Neutrophil (primary cell): ENCODE measurements around the gene CST6.
A peak's percentile ranks its signal among the peaks of the same experiment; 100 is the strongest.

ENCODE experiments used
- H3K27ac ChIP-seq: fragments of 200-600 bp; sonication (generic); 2 replicates; pipeline ENCODE4 v1.5.1; 2016; ENCODE audit warnings: mild to moderate bottlenecking, moderate library complexity
- H3K27me3 ChIP-seq: fragments of 200-600 bp; sonication (generic); 2 replicates; pipeline ENCODE4 v1.6.0; 2016; ENCODE audit warnings: mild to moderate bottlenecking
- H3K36me3 ChIP-seq: fragments of 200-600 bp; sonication (generic); 2 replicates; pipeline ENCODE4 v1.5.1; 2017
- H3K4me1 ChIP-seq, 2 experiments: fragments of 200-600 bp in 1 of 2; sonication (generic) in 1 of 2; 1 replicate in 1 of 2; 2 replicates in 1 of 2; pipeline versions ENCODE4 v1.5.1 to v1.6.1; 2013 to 2016; ENCODE audit warnings: low read depth in 1 of 2, low read length in 1 of 2, mild to moderate bottlenecking in 1 of 2, moderate library complexity in 1 of 2; ENCODE audit not compliant: control insufficient read depth in 1 of 2, insufficient read depth in 1 of 2
- H3K4me3 ChIP-seq, 2 experiments: fragments of 200-600 bp in 1 of 2; sonication (generic) in 1 of 2; 1 replicate in 1 of 2; 2 replicates in 1 of 2; pipeline ENCODE4 v1.5.1; 2013 to 2016; ENCODE audit warnings: low read depth in 1 of 2, low read length in 1 of 2, mild to moderate bottlenecking in 1 of 2, moderate library complexity in 1 of 2
- H3K9me3 ChIP-seq: fragments of 200-600 bp; sonication (generic); 2 replicates; pipeline ENCODE4 v1.5.1; 2016
- TF ChIP-seq, protein P1 (sequence below): fragments of 200-600 bp; sonication (generic); IDR thresholded peaks from 2 replicates; pipeline ENCODE4 v1.5.1; 2016; ENCODE audit warnings: antibody characterized with exemption

Gene CST6

DNA sequence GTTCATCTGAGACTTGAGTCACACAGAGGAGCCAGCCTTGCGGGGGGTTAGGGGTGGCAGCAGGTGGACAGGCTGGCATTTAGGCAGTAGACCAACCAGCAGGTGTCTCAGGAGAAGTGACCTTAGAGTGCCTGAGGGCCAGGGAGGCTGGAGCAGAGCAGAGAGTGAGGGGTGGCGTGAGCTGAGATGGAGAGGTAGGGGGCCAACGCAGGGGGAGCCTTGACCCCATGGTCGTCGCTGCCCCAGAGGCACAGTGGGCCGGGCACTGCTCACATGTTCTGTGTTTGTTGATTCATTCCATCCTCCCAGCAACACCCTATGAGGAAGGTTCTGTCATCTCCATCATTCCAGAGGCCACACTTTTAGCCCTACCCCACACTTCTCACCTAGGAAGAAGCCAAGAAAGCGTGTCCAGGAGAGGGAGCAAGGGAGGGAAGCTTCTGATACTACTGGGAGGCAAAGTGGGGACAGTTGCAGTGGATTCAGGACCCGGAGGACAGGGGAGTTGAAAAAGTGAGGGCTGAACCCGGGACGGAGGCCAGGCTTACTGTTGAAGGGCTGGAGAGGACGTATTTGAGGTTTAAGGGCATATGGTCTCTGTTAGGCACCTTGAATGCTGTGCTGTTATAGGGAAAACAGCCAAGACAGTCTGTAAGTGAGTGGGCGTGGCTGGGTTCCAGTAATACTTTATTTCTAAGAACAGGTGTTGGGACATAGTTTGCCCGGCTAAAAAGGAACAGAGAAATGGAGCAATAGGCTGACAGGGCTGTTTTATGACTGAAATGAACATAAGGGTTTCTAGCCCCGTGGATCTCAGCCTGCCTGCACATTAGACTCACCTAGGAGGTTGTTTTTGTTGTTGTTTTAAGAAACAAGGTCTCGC lies 43.0 kb upstream of the CST6 start:
- Histone ChIP-seq H3K27me3 (no peaks in the 10 kb centered on the region), H3K36me3 (peaks cover 54% of the 10 kb centered on the region), H3K9me3 (no peaks in the 10 kb centered on the region), H3K4me1 (peaks cover 26 to 31% of the 10 kb centered on the region in 2 experiments), H3K27ac (peak overlapping the region; percentile 80), H3K4me3 (peak overlapping the region; percentile 28 to 47)
- TF ChIP-seq, protein P1, sequence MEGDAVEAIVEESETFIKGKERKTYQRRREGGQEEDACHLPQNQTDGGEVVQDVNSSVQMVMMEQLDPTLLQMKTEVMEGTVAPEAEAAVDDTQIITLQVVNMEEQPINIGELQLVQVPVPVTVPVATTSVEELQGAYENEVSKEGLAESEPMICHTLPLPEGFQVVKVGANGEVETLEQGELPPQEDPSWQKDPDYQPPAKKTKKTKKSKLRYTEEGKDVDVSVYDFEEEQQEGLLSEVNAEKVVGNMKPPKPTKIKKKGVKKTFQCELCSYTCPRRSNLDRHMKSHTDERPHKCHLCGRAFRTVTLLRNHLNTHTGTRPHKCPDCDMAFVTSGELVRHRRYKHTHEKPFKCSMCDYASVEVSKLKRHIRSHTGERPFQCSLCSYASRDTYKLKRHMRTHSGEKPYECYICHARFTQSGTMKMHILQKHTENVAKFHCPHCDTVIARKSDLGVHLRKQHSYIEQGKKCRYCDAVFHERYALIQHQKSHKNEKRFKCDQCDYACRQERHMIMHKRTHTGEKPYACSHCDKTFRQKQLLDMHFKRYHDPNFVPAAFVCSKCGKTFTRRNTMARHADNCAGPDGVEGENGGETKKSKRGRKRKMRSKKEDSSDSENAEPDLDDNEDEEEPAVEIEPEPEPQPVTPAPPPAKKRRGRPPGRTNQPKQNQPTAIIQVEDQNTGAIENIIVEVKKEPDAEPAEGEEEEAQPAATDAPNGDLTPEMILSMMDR, result no peak

DNA sequence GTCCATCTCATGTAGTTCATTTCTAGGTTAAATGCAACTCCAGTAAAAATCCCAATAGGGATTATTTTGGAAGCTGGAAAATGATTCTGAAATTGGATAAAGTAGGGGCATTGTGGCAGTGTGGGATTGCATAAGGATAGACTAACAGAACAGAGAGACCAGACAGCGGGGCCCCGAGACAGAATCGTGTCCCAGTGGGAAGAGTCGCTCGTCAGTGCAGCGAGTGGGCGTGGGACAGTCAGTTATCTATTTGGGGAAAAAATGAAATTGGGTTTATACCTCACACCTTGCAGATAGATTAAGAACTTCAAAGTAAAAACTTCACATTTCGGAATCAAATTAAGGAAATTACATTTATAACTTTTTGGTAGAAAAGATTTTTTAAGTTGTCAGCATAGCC lies 39.7 kb upstream of the CST6 start:
- TF ChIP-seq, protein P1, result no peak
- Histone ChIP-seq H3K27me3 (no peaks in the 10 kb centered on the region), H3K4me3 (no peak overlapping the region), H3K36me3 (peaks cover 39% of the 10 kb centered on the region), H3K9me3 (no peaks in the 10 kb centered on the region), H3K27ac (peak overlapping the region; percentile 13), H3K4me1 (peaks cover 26 to 27% of the 10 kb centered on the region in 2 experiments)

DNA sequence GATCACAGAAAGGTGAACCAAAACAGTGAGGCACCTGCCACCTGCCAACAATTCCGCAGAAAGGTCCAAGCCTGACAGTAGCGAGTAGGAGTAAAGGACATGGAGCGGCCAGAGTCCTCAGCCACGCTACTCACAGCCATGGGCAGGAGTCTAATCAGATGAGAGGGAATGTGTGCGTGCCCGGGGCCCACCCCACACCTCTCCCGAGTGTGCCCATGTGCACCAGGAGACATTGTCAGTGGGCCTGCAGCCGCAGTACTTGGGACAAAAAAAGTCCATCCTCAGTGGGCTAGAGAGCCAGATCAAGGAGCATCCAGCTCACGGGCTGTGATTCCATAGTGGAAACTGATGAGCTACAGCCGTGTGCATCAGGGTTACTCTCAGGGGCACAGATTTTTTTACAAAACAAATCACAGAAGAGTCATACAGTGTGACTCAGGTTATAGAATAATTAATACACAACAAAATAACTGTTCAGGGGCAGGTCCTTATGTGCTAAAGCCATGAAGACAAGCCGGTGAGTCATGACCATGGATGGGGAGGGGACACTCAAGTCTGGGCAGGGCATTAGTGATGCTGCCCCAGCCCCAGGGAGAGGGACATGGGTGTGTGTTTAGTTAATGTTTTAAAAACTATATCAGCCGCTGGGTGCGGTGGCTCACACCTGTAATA lies 38.2 kb upstream of the CST6 start:
- H3K27ac ChIP-seq, result no peak overlapping the region
- peaks cover 21% of the 10 kb centered on the region in 2 experiments for H3K4me1 ChIP-seq
- H3K36me3 ChIP-seq, result peaks cover 39% of the 10 kb centered on the region

DNA sequence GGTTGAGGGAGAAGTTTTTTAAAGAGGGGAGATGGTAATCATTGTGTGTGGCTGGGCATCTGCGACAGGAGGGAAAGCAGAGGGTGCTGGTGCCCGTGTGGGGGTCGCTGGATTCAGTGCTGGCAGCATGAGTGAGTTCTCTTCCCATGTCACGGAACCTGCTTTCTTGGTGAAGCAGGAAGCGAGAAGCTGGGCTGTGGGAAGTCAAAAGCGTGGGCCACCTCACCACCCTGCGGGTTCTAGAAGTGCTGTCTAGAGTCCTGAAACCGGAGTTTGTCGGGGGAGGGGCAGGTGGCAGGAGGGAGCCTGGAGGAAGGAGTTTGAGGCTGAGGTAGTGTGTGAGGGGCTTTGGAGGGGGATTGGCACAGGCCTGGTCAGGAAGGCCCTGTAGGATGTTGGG lies 36.0 kb upstream of the CST6 start:
- TF ChIP-seq, protein P1, result no peak
- no peaks in the 10 kb centered on the region for H3K27me3 ChIP-seq
- H3K4me3 ChIP-seq, result no peak overlapping the region
- H3K9me3 ChIP-seq, result no peaks in the 10 kb centered on the region
- H3K36me3 ChIP-seq, result peaks cover 54% of the 10 kb centered on the region
- no peak overlapping the region for H3K27ac ChIP-seq
- H3K4me1 ChIP-seq, result no peaks in the 10 kb centered on the region

More for the DNA sequence above, 38.2 kb upstream of the CST6 start:
- TF ChIP-seq, protein P1, result no peak
- no peaks in the 10 kb centered on the region for H3K27me3 ChIP-seq
- no peaks in the 10 kb centered on the region for H3K9me3 ChIP-seq
- H3K4me3 ChIP-seq, result no peak overlapping the region

DNA sequence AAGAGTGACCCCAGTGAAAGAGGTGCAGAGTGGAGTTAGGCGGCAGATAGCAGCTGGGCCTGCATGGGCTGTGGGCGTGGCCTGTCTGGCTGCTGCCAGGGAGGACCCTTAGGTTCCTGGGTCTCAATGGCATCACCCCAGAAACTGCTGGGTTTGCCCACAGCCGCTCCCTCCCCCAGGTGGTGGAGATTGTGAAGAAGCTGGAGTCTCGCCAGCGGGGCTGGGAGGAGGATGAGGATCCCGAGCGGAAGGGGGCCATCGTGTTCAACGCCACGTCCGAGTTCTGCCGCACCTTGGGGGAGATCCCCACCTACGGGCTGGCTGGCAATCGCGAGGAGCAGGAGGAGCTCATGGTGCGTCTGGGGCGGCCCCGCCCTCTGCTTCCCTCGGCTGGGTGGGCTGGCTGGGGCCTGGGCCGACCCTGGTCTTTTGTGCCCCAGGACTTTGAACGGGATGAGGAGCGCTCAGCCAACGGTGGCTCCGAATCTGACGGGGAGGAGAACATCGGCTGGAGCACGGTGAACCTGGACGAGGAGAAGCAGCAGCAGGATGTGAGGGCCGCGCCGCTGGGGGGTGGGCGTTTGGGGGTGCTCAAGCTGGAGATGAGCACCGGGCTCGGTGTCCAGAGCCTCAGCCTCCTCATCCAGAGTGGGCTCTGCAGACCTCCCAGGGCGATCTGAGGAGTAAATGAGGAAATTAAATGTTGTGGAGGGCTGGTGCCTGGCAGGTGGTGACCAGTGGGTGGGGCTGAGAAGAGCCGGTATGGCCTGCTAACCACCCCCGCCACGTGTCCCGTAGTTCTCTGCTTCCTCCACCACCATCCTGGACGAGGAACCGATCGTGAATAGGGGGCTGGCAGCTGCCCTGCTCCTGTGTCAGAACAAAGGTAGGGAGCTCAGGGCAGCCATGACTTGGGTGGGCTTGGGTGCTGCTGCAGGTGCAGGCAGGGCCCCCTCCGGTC lies 35.3 kb upstream of the CST6 start:
- Histone ChIP-seq H3K36me3 (peaks cover 54% of the 10 kb centered on the region), H3K4me3 (no peak overlapping the region), H3K27me3 (no peaks in the 10 kb centered on the region), H3K27ac (no peak overlapping the region), H3K9me3 (no peaks in the 10 kb centered on the region), H3K4me1 (no peaks in the 10 kb centered on the region)
- TF ChIP-seq, protein P1, result no peak
